T1000 (cell line): Measurements from ENCODE around the gene CDC45.

Experiments
- DNase-seq: peaks from one replicate; lab custom pipeline; 2025; ENCODE audit warnings: mixed read lengths; lab: John Stamatoyannopoulos, UW

CDC45 gene

DNA sequence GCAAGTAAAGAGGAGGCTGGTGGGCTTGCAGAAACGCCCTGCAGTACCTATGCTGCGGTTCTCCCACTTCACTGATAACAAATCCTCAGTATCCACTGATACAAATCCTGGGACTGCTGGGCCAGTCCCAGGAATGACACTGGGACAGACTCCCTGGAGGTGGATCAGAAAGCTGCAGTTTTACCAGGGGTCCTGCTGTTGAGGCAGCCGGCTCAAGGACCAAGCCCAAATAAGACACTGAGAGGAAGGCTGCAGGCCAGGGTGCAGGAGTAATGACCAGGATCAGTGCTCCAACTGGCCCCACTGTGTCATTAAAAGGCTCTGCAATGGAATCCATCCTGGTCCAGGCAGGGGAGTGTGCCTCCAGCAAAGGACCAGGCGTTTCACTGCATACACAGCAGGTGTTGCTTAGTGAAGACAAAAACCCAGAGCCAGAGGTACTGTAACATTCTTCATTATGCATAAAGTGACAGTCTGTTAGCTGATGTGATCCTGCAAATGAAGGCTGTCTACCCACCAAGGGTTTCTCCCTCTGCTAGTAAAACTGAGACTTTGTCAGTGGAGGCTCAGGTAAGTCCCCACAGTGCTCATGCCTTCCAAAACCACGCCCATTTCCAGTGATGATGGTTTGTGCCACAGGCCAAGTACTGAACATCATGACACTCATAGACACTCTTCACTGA lies 30.8 kb upstream of the CDC45 start:
- no peak for DNase-seq

DNA sequence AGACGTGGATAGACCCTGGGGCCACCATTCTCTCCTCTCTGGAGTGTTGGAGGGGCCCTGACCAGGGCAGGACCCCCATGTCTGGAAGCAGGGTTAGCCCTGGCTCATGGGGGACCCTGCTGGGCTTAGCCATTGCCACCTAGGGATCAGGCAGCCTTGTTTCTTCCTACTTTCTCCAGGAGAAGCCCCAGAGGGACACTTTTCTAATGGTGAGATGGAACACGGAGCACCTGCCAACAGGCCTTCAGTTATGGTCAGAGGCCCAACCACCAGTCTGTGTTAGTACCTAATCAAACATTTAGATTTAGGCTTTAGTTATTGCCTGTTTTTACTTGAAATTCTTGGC lies 30.3 kb upstream of the CDC45 start:
- no peak for DNase-seq

DNA sequence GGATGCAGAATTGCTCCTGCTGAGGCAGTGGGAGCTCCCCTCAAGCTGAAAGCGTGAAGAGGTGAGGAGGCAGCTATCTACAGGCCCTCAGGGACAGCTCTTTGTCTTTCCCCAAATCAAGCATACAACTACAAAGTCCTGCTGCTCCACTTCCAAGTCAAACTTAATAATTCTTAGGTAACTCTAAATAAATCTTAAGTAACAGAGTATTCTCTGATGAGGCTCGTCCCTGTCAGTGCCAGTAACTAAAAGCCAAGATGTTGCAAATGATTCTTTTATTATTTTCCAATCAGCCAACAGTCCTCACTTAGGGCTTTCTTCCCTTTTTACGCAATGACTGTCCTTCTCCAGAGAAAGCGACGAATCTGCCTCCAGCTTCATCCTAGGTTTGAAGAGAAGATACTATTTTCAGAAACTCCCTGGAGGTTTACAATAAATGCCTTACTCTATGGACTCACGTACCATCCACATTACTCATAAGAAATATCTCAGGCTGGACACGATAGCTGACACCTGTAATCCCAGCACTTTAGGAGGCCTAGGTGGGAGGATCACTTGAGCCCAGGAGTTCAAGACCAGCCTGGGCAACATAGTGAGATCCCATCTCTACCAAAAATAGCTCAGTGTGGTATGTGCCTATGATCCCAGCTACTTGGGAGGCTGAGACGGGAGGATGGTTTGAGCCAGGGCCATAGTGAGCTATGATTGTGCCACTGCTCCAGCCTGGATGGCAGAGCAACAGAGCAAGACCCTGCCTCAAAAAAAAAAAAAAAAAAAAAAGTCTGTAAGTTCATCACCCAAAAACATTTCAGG lies 29.2 kb upstream of the CDC45 start:
- no peak for DNase-seq

DNA sequence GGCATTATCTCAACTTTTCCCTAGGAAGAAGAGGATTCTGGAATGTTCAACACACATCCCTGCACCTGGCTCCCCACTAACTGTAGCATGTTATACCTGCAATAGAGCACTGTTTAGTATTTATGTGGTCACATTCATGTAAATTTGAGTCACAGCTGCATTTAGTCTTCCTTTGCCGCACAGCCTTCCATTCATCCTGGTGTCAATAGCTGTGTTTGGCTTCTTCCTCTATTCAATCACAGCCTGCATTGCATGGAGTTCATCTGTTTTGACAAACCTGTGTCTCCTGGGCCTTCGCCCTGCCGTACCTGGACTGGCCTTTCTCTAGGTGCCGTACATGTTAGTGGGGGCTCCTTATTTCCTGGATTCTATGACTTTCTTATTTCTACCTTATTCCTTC lies 28.1 kb upstream of the CDC45 start:
- DNase-seq: no peak

DNA sequence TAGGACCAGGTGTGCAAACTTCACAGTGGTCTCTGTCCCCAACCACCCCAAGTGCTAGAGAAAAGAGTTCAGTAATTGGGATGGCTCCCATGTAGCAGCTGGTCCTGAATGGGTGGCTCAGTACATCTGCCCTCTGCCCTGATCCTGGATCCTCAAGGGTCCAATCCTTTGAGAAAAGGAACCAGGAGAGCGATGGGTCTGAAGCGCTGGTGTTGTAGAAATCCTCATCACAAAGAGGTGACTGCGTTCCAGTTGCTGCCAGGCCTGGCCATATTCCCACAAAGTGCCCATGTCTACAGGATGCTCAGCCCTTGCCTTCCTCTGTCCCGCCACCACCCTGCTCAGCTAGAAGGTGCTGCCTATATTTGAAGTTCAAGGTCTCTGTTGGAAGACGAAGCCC lies 26.0 kb upstream of the CDC45 start:
- no peak for DNase-seq

DNA sequence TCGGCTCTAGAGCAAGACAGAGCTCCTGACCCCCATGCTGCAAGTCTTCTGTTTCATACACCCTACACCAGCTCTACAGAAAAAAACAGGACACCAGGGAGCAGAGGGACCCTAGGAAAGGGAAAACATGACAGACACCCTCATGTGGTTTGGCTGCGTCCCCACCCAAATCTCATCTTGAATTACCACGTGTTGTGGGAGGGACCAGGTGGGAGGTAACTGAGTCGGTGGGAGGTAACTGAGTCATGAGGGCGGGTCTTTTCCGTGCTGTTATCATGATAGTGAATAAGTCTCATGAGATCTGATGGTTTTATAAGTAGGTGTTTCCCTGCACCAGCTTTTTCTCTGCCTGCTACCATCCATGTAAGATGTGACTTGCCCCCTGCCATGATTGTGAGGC lies 25.6 kb upstream of the CDC45 start:
- DNase-seq: no peak

DNA sequence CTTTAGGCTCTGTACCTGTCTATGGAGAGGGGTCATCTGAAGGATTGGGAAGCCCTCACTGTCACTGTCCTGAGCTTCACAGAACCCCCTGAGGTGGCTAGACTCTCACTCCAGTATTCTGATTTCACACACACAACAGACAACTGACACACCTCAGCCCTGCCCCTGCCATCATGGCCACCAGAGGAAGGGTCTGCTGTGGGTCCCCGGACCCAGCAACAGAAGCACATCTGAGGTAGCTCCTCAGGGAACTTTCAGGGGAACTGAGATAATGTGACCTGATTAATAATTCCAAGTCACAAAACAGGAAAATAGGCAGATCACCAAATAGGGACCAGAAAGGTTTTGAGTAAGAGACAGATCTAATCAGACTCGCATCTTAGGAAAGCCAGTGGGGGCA lies 24.7 kb upstream of the CDC45 start:
- DNase-seq: no peak

DNA sequence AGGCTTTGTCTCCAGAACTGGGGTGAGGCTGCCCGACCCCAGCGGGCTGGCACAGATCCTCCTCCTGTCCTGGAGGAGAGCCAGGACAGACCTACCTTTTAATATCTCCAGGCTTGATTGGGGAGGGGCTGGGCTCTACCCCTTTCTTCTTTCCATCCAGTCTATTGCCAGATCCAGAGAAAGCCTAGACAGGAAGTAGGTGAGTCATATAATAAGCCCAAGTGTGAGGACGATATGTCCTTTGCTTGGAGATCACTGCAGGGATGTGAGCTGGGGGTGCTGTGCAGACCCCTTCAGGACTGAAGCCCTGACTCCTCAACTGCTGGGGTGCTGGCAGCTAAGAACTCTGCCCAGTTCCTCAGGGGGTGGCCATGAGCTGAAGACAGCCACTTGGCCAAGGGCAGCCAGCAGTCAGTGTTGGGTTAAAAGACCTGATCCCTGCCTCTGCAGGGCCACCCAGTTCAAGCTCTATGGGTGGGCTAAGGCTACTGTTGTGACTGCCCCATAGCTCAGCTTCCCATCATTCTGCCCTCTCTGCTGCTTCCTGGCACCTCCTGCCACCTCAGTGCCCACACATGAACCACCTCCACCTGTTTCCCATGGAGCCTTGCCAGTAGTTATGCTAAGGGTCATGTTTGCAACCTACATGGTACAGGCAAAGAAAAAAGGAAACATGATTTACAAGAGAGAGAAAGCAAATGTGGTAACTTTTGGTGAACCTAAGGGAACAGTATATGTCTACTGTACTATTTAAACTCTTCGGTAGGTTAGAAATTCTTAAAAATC lies 23.9 kb upstream of the CDC45 start:
- no peak for DNase-seq

DNA sequence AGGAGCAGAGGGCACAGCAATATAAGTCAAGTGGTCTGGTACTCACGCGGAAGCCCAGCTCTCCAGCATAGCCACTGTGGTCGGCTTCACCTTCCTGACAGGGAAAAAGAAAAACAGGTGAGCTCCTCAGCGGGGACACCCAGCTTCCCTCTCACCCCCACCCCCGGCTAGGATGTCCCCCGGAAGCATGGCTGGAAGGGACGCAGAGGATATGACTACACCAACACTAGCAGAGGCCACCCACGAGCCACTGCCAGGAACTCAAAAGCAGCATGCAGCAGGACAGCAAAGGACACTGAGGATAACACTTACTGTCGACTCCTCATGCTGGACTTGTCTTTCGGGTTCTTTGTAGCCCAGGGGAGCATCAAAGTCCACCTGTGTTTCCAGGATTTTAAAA lies 23.2 kb upstream of the CDC45 start:
- DNase-seq: no peak

DNA sequence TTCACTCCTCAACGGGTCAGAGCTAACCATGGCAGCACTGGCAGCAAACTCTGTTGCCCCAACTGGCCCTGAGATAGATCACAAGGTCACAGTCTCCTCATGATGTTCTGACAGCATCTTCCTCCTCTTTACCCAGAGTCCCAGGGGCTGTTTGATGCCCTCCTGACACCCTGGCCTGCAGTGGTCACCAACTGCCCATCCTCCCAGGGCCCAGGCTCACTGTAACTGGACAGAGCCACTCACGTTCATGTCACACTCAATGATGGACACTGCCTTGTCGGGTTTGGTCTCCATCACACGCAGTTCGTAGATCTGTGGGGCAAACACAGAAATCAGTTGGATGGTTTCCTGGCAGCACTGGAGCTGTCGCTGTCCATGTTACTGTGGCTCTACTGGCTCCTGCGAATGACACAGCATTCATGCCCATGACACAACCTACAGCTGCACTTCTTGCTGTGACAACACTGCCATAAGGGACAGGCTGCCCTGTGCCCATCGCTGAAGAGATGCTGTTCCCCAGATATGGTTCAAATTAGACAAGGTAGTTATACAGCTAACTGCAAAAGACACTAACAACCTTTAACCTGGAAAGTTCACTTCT lies 21.8 kb upstream of the CDC45 start:
- no peak for DNase-seq

DNA sequence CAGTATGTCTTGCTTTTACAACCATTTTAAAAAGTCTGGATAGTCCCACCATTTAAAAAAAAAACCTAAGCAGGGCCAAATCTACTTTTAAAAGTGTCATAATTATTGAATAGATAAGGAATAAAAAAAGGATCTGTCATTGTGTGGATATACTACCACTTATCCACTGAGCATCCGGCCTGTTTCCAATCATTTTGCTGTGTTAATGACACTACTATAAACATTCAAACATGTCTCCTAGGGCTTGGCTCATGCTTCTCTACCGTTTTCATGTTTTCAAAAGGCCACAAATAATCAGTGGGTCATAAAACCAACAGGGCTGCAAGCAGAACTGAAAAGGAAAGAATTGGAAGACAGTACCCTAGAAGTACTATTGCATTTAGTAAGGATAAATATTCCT lies 19.7 kb upstream of the CDC45 start:
- no peak for DNase-seq

DNA sequence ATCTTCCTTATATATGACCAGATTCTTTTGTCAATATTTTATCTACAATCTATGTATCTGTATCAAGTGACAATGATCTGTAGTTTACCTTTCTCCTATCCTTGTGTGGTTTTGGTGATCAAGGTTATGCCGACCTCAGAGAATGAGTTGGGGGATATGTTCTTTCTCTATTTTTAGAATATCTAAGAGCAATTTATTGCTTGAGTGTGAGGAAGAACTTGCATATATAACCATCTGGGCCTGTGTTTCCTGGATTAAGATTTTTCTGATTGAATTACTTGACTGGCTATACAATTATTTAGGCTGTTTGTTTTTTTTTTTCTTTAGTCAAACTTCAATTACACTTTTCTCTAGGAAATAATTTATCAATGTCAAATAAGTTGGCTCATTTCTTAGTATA lies 18.2 kb upstream of the CDC45 start:
- DNase-seq: no peak

DNA sequence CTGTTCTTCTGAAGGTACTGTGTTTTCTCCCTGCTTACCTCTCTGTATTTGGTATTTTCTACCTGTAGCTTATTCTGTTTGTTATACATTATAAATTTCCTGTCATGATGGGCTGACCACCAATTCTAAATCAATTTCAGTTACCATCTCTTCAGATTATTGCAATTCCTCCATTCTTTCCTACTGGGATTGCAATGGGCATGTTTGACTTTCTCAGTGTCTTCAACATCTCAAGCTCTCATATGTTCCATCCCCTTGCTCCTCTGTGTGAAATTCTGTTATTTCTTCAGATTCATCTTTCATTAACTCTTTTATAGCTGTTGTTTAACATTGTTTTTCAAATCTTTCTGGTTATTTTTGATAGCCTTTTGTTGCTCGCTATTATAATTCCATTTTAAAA lies 16.7 kb upstream of the CDC45 start:
- DNase-seq: no peak

DNA sequence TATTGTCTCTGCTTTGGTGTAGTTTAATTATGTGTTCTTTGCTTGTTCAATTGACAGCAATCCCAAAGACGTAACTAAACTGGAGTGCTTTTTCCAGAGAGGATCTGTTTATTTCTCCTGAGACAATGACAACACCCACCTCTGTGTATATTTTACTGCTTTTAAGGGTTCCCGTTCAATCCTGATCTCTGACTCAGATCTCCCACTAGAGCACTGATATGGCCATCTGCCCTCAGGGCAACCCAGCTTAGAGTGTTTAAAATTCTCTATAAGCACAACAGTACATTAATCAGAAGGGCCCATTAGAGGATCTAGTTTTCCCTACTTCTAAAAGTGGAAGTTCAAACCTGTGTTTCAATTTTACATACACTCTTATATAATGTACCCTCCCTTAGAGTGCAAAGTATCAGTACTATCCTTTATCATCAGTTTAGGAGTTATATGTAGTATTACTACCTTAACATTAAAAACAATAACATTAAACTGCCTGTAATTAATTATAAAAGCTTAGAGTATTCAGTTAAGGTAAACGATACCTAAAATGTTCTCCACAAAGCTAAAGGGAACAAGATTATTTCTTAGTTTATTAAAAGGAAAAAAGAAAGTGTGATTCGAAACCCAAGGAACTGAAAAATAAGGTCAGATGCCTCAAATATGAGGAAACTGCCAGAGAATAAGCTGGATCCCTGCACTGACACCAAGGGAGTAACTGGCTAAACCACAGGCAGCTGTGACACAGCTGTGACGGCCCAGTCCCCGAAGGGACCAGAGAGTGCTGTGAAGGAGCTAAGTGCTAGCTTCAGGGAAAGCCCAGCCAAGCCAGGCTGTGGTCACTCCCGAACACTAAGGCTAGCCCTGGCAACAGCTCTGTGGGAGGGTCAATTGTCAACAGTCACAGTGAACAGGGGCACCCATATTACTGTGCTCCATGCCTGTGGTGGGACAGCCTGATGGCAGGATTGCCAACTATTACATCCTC lies 15.9 kb upstream of the CDC45 start:
- peak; percentile 79 for DNase-seq

DNA sequence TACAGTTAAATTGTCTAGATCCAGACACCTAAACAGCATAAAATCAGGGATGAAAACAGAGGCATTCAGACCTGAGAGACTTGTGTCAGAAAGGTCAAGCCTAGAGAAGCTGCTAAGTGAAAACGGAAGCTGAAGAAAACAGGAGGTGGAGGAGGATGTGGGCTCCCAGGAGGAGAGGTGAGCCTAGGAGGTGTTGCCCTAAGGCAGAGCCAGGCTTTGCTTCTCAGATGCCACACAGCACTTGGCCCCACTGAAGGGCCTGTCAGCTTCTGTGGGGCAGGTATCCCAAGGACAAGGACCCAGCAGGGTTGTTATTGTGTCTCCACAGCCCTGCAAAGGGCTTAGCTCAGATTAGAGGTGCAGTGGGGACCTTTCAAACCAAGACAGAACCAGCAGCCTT lies 15.2 kb upstream of the CDC45 start:
- DNase-seq: no peak

DNA sequence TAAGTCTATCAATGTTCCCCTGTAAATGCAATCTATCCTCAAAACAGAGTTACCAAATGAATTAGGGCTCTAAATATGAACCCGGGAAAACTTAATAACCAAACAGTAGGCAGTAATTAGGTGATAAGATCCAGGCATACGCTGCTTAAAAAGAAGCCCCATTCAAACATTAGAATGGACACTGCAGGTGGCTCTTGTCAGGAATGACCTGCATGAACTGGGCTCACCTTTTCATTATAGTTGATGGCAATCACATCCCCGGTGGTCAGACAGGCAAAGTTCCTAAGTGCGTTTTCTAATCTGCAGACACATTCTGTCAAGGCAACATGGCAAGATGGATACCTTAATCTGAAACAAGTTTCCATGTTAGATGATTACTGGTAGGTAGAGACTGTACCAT lies 14.7 kb upstream of the CDC45 start:
- no peak for DNase-seq

DNA sequence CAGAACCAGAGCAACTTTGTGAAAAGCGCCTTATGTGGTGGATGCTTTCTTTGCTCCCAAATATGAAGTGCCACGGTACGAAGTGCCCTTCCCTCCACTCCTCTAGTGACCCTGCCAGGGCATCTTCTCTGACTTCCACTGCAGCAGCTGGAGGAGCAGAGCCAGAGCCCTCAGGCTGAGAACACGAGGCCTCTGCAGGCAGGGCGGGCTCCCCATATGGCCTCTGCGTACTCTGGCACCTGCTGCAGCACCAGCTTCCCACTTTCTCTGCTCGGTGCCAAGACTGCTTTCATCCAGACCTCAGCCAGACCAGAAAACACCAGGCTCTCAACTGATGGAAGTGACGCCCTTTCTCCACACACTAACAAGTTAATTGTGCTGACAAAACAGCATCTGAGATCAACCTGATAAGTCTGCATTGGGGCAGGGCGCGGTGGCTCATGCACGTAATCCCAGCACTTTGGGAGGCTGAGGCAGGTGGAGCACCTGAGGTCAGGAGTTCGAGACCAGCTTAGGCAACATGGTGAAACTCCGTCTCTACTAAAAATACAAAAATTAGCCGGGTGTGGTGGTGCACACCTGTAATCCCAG lies 13.5 kb upstream of the CDC45 start:
- no peak for DNase-seq

DNA sequence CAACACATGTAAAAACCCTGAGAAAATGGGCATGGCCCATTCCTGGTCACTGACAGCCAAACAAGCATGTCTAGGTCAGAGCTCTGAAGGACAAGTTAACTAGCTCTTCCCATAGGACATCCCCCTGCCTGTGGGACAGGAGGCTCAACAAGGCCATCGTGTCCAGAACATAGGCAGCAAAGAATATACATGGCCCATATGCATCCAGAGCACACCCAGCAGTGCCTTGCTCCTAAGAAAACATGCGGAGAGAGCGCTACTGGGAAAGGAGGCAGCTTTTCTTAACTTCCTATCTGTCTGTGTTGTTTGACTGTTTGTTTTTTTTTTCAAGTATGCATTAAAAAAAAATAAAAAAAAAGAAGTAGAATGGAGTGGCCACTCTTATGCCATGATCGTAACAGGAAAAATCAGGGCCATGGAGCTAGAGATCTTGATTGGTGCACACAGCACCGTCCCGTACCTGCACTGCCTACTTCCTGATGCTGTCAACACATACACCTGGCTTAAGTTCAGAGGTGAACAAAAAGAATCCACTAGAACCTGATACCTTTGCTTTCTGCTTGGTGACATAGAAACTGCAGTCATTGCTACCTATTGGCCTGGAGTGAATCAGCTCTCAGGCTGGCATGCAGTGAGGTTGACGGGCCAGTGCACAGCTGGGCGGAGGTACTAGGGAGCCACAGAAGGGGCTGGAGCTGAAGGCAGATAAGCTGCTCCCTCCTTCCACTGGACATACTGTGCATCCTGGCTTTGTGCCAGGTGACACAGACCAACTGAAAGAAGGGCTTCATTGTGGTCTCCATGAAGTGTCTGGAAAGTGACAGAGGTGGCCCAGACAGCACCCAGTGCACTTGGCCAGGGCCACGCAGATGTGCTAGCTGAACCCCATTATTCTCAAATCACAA lies 12.6 kb upstream of the CDC45 start:
- no peak for DNase-seq

DNA sequence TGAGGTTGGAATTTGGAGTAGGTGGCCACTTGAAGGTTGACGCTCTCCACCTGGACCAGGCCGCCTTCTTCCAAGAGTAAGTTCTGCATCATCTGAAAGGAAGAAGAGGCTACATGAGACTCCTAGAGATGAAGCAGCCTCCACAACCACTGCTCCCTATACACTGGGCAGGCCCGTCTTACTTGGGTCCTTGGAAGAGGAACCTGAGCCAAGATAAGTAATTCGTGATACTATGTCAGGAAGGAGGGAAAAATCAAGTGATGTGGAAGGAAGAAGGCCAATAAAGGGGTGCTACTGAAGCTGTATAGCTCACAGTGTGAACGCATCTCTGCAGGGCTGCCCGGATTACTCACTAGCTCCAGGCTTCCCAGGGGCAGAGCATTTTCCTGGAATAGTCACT lies 11.8 kb upstream of the CDC45 start:
- no peak for DNase-seq

DNA sequence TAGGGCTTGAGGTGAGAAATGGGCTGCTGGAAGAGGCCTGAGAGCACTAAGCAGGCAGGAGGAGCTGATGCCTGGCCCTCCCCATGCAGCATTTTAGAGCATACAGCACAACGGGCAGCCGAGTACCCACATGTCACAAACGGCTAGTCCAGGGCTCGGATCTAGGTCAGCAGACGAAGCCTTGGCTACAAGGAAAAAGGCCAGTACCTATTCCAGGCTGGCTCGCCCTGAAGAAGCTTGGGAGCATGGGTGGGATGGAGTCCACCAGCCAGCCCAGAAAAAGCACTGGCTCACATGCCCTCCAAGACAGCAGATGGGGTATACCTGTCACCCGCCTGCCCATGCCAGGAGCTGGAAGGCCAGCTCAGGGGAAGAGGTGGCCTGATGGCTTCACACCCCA lies 10.3 kb upstream of the CDC45 start:
- no peak for DNase-seq
